Measurements from ENCODE around the gene CPEB2. TPM values are rescaled to one million over a fixed set of nuclear protein-coding genes. Genes with fewer than 3 reads are reported as not detected.
A peak's percentile ranks its signal among the peaks of the same experiment; 100 is the strongest.

The CPEB2 gene
- total and polyA plus RNA-seq, 8 donors = 8.4 to 27.7 (median 12.2) TPM

DNA sequence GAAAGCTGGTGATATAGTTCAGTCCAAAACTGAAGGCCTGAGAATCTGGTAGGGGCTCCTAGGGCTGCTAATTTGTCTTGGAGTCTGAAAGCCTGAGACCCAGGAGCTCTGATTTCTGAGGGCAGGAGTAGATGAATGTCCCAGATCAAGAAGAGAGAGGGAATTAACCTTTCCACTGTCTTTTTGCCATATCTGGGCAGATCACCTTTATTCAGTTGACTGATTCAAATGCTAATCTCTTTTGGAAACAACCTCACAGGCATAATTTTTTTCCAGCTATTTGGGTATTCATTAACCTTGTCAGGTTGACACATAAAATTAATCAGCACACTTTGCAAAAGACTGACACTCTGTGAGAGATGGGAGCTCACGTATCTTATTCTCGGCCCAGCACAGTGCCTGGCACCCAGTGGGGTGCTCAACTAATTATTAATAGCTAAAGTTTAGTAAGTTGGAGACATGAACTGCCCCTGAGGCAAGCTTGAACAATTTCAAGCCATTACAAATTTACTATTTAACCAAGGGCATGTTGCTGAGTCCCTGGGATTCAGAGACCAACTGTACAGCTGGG, 114.3 kb downstream of the CPEB2 start:
- Histone ChIP-seq H3K4me1 (no peaks in the 10 kb centered on the region), H3K9me3 (peaks cover 0 to 7% of the 10 kb centered on the region in 2 donors), H3K27ac (no peak overlapping the region), H3K36me3 (no peaks in the 10 kb centered on the region), H3K4me3 (no peak overlapping the region), H3K27me3 (no peaks in the 10 kb centered on the region)
- ATAC-seq (no peak), DNase-seq (no peak)
- TF ChIP-seq, protein P1, sequence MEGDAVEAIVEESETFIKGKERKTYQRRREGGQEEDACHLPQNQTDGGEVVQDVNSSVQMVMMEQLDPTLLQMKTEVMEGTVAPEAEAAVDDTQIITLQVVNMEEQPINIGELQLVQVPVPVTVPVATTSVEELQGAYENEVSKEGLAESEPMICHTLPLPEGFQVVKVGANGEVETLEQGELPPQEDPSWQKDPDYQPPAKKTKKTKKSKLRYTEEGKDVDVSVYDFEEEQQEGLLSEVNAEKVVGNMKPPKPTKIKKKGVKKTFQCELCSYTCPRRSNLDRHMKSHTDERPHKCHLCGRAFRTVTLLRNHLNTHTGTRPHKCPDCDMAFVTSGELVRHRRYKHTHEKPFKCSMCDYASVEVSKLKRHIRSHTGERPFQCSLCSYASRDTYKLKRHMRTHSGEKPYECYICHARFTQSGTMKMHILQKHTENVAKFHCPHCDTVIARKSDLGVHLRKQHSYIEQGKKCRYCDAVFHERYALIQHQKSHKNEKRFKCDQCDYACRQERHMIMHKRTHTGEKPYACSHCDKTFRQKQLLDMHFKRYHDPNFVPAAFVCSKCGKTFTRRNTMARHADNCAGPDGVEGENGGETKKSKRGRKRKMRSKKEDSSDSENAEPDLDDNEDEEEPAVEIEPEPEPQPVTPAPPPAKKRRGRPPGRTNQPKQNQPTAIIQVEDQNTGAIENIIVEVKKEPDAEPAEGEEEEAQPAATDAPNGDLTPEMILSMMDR (IDR thresholded peaks at IDR 0.05) = no peak
- intact Hi-C loops (cut with DNase I) = no loop called here

DNA sequence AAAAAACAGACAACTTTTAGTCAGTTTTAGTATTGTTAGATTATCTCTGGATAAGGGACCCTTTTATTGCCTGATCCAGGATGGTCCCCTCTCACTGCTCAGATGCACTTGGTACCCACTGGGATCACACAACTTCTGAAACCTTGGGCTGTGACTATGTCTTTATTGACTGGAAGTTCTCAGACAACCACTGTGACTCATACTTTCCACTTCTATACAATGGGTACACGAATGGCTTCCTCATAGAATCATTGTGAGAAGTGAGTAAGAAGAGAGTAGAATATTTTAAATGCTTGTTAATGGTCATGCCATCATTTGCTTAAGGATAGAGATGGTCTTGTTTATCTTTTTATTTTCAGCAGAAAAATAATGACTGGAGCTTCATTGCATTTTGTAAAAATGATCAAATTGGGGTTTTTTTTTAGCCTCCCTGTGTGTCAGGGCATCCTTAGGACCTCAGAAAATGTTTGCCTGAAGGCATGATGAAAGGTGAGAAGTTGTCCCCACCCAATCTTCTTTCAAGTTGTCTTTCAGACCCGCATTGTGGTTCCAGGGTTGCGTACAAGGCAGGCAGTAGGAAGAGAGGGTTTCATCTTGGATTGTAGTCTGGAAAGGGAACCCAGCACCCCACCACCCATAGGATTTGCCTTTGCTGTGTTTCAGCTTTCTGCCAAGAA, 115.1 kb downstream of the CPEB2 start:
- no peak overlapping the region for H3K4me3 ChIP-seq
- H3K4me1 ChIP-seq = no peaks in the 10 kb centered on the region
- intact Hi-C loops (cut with DNase I) = no loop called here
- H3K9me3 ChIP-seq = peaks cover 0 to 7% of the 10 kb centered on the region in 2 donors
- TF ChIP-seq, protein P1 (IDR thresholded peaks at IDR 0.05) = no peak
- no peak overlapping the region for H3K27ac ChIP-seq
- DNase-seq (no peak), ATAC-seq (no peak)
- H3K36me3 ChIP-seq = no peaks in the 10 kb centered on the region
- H3K27me3 ChIP-seq = no peaks in the 10 kb centered on the region

DNA sequence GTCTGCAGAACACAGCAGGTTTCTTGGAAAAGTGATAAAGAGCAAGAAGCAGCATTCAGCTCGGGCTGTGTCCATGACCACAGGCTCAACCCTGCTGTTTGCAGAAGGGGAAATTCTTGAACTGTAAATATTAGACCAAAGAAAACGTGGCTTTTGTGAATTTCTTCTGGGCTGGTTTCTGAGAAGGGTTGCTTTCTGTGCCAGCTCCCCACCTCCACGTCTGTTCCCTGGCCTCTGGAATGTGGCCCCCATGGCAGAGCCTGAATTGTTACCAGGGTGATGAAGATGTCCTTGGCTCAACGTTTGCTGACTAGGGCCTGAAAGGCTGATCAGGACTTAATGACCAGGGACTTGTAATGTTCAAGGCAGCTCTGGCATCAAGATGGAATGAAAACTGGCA, 116.0 kb downstream of the CPEB2 start:
- intact Hi-C loops (cut with DNase I) = no loop called here
- peak in 1 of 4 donors; percentile 43 for DNase-seq
- H3K36me3 ChIP-seq = no peaks in the 10 kb centered on the region
- no peak overlapping the region for H3K27ac ChIP-seq
- no peak for ATAC-seq
- peaks cover 0 to 7% of the 10 kb centered on the region in 2 donors for H3K9me3 ChIP-seq
- TF ChIP-seq, protein P1 (IDR thresholded peaks at IDR 0.05) = no peak
- no peak overlapping the region for H3K4me3 ChIP-seq
- no peaks in the 10 kb centered on the region for H3K4me1 ChIP-seq
- no peaks in the 10 kb centered on the region for H3K27me3 ChIP-seq
